PC-9 (cell line): ENCODE measurements around the gene TMCC2.

Source experiments
- EZH2 ChIP-seq: fragments of 200-600 bp; sonication (generic); IDR thresholded peaks from 2 replicates; pipeline ENCODE4 v1.8.0; 2017; ENCODE audit warnings: antibody characterized with exemption, low read depth
- TF ChIP-seq, protein P1 (sequence below): fragments of 200-600 bp; sonication (generic); conservative IDR thresholded peaks from 2 replicates; pipeline ENCODE4 v1.6.1; 2017; ENCODE audit warnings: mixed run types, antibody characterized with exemption, mild to moderate bottlenecking, moderate library complexity

DNA sequence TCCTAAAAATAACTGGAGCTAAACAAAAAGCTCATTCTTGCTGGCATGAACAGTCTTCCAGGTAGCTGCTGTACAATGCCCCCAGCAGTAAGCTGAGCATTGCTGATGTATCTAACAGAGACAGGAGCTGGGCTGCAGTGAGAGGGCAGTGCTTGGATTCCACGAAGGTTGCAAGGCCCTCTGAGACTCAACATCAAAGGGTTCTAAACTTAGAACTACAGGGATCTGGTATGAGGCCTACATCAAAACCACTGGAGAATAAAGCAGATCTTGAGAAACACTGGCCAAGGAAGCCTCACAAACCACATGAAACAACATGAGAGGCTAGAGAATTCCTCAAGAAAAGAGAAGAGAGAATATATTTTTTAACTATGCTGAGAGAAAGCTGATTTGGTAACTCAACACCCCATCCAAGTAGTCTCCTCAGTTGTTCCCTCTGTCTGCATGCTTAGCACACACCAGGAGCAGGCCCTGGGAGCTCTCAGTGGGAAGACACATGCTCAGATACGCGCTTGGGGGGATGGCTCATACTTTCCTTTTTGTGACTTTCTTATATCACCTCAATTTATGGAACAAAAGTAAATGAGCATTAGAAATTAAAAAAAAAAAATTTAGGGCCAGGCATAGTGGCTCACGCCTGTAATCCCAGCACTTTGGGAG is 43.9 kb upstream of the TMCC2 start:
- TF ChIP-seq, protein P1, sequence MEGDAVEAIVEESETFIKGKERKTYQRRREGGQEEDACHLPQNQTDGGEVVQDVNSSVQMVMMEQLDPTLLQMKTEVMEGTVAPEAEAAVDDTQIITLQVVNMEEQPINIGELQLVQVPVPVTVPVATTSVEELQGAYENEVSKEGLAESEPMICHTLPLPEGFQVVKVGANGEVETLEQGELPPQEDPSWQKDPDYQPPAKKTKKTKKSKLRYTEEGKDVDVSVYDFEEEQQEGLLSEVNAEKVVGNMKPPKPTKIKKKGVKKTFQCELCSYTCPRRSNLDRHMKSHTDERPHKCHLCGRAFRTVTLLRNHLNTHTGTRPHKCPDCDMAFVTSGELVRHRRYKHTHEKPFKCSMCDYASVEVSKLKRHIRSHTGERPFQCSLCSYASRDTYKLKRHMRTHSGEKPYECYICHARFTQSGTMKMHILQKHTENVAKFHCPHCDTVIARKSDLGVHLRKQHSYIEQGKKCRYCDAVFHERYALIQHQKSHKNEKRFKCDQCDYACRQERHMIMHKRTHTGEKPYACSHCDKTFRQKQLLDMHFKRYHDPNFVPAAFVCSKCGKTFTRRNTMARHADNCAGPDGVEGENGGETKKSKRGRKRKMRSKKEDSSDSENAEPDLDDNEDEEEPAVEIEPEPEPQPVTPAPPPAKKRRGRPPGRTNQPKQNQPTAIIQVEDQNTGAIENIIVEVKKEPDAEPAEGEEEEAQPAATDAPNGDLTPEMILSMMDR, result no peak
- TF ChIP-seq EZH2, result no peak
